ENCODE measurements around the gene TMSB10. TPM values are rescaled to one million over a fixed set of nuclear protein-coding genes. Genes with fewer than 3 reads are reported as not detected.

TMSB10 gene
- polyA plus RNA-seq, 1 donor (not counting 4 experiments of a cell fraction or from before 2014, with no cell fraction given) = 3,595 TPM

DNA sequence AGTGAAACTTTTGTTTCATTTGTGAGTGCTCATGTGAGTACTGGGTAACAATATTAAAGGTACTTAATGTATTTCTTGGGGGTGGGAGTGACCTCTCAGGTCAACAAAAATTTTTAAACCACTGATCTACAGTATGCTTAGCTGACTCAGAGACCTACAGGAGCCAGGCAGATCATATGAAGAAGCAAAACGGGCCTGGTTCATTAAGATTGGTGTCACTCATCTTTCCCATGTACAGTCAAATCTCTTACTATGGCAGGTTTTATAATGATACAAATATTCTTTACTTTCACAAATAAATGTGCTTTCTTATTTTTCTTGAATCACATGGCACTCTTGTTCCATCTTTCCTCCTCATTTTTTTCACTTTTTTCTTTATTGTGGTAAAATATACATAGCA lies 7.7 kb upstream of the TMSB10 start:
- Histone ChIP-seq H3K27ac (ENCODE audit: control insufficient read depth, insufficient read depth, low read length) (no peak overlapping the region), H3K9ac (ENCODE audit: control insufficient read depth, extremely low read depth, insufficient read depth, low read length) (no peak overlapping the region), H3K79me2 (ENCODE audit: control insufficient read depth, insufficient read depth, low read length) (no peaks in the 10 kb centered on the region), H3K27me3 (ENCODE audit: control insufficient read depth, extremely low read depth, insufficient read depth, low read length) (no peaks in the 10 kb centered on the region), H4K20me1 (ENCODE audit: control insufficient read depth, extremely low read depth, insufficient read depth, low read length) (no peaks in the 10 kb centered on the region), H3K9me3 (ENCODE audit: control insufficient read depth, low read depth, low read length) (no peaks in the 10 kb centered on the region), H2AFZ (ENCODE audit: control insufficient read depth, low read length) (no peak overlapping the region), H3K4me1 (ENCODE audit: control insufficient read depth, extremely low read depth, insufficient read depth, low read length) (peaks cover 23% of the 10 kb centered on the region), H3K4me2 (ENCODE audit: control insufficient read depth, extremely low read depth, insufficient read depth, low read depth, low read length) (peak overlapping the region; percentile 77), H3K36me3 (ENCODE audit: control insufficient read depth in 2 of 2, extremely low read depth in 1 of 2, insufficient read depth in 2 of 2, low read length in 2 of 2) (no peaks in the 10 kb centered on the region), H3K9me1 (ENCODE audit: control insufficient read depth, extremely low read depth, insufficient read depth, low read length) (no peaks in the 10 kb centered on the region), H3K4me3 (ENCODE audit: control insufficient read depth in 2 of 3, extremely low read depth in 1 of 3, insufficient read depth in 2 of 3, low read depth in 1 of 3, low read length in 3 of 3) (peak overlapping the region in 1 of 3 experiments; percentile 28)
- DNase-seq (ENCODE audit: low read depth, low spot score) = no peak
- dilution Hi-C loops (cut with MboI; ENCODE audit: extremely low pct_ligation_motif_present, low sequenced_read_pairs) = no loop called here
- no peak for FAIRE-seq
- no peak for TF ChIP-seq EZH2 (IDR thresholded peaks at IDR 0.05; ENCODE audit: low read length)
- TF ChIP-seq, protein P1, sequence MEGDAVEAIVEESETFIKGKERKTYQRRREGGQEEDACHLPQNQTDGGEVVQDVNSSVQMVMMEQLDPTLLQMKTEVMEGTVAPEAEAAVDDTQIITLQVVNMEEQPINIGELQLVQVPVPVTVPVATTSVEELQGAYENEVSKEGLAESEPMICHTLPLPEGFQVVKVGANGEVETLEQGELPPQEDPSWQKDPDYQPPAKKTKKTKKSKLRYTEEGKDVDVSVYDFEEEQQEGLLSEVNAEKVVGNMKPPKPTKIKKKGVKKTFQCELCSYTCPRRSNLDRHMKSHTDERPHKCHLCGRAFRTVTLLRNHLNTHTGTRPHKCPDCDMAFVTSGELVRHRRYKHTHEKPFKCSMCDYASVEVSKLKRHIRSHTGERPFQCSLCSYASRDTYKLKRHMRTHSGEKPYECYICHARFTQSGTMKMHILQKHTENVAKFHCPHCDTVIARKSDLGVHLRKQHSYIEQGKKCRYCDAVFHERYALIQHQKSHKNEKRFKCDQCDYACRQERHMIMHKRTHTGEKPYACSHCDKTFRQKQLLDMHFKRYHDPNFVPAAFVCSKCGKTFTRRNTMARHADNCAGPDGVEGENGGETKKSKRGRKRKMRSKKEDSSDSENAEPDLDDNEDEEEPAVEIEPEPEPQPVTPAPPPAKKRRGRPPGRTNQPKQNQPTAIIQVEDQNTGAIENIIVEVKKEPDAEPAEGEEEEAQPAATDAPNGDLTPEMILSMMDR (optimal IDR thresholded peaks at IDR 0.05 in 1 of 3, IDR thresholded peaks at IDR 0.05 in 1 of 3, conservative IDR thresholded peaks at IDR 0.05 in 1 of 3; ENCODE audit: extremely low read depth in 1 of 3, insufficient read depth in 2 of 3, low read length in 3 of 3) = no peak

DNA sequence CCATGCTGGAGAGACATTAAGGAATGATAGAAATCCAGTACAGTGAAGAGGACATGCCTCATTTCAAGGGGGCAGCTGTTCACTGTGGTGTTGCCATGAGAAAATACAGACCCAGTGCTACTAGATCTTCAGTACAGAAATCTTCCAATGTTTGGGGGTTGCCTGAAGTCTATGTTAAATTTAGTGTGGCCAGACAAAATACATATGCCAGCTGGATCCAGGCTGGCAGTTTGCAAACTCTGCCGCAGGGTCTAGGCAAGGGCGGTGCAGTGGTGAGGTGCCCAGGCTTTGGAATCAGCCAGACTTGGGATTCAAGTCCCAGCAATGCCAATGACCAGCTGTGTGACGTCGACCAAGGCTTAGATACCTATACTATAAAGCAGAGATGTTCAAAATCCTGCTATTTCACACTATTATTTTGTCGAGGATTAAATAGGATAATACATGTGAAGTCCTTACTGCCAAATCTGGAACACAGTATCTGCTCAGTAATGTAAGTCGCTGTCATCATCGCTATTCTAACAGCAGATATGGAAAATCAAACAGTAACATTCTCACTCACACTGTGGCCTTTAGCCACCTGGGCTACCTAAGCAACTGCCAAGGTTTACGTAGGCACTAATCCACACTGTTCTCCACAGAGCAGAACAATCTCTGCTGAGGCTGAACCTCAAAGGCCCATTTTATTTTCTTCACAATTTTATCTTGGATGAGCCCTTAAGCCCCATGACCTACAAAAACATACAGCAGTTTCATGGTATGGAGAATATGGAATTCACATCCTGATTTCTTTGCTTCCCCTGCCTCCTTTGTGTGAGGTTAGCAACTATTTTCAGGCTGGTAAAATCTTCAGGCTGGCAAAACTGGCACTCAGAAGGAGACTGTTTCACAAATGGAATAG lies 5.9 kb upstream of the TMSB10 start:
- no peaks in the 10 kb centered on the region for H3K27me3 ChIP-seq (ENCODE audit: control insufficient read depth, extremely low read depth, insufficient read depth, low read length)
- no peak overlapping the region for H3K9ac ChIP-seq (ENCODE audit: control insufficient read depth, extremely low read depth, insufficient read depth, low read length)
- no peak overlapping the region for H2AFZ ChIP-seq (ENCODE audit: control insufficient read depth, low read length)
- no peaks in the 10 kb centered on the region for H4K20me1 ChIP-seq (ENCODE audit: control insufficient read depth, extremely low read depth, insufficient read depth, low read length)
- no peaks in the 10 kb centered on the region for H3K9me1 ChIP-seq (ENCODE audit: control insufficient read depth, extremely low read depth, insufficient read depth, low read length)
- H3K27ac ChIP-seq (ENCODE audit: control insufficient read depth, insufficient read depth, low read length) = no peak overlapping the region
- no peaks in the 10 kb centered on the region for H3K79me2 ChIP-seq (ENCODE audit: control insufficient read depth, insufficient read depth, low read length)
- no peaks in the 10 kb centered on the region for H3K36me3 ChIP-seq (ENCODE audit: control insufficient read depth in 2 of 2, extremely low read depth in 1 of 2, insufficient read depth in 2 of 2, low read length in 2 of 2)
- dilution Hi-C loops (cut with MboI; ENCODE audit: extremely low pct_ligation_motif_present, low sequenced_read_pairs) = no loop called here
- no peak overlapping the region for H3K4me2 ChIP-seq (ENCODE audit: control insufficient read depth, extremely low read depth, insufficient read depth, low read depth, low read length)
- no peak overlapping the region for H3K4me3 ChIP-seq (ENCODE audit: control insufficient read depth in 2 of 3, extremely low read depth in 1 of 3, insufficient read depth in 2 of 3, low read depth in 1 of 3, low read length in 3 of 3)
- TF ChIP-seq EZH2 (IDR thresholded peaks at IDR 0.05; ENCODE audit: low read length) = no peak
- TF ChIP-seq, protein P1 (optimal IDR thresholded peaks at IDR 0.05 in 1 of 3, IDR thresholded peaks at IDR 0.05 in 1 of 3, conservative IDR thresholded peaks at IDR 0.05 in 1 of 3; ENCODE audit: extremely low read depth in 1 of 3, insufficient read depth in 2 of 3, low read length in 3 of 3) = no peak
- H3K4me1 ChIP-seq (ENCODE audit: control insufficient read depth, extremely low read depth, insufficient read depth, low read length) = peaks cover 17% of the 10 kb centered on the region
- FAIRE-seq (no peak), DNase-seq (ENCODE audit: low read depth, low spot score) (no peak)
- H3K9me3 ChIP-seq (ENCODE audit: control insufficient read depth, low read depth, low read length) = no peaks in the 10 kb centered on the region

Measured in keratinocyte (primary cell).